Measurements from ENCODE around the gene PCP2. TPM values are rescaled to one million over a fixed set of nuclear protein-coding genes. Genes with fewer than 3 reads are reported as not detected.

Gene PCP2
- total and polyA plus RNA-seq, 2 of the 13 experiments (the other 11 are each of a cell fraction or from before 2014, with no cell fraction given): 0.62 TPM; not detected in 1

- FAIRE-seq (no peak), ATAC-seq (peak; percentile 18; the same call in 2 of the 3 replicates), DNase-seq (ENCODE audit: low spot score) (no peak)
- CTCF ChIA-PET (ENCODE audit: low intra/inter-chr PET ratio, low total read pairs): no interaction called here
- Histone ChIP-seq H3K9me3 (ENCODE audit: low read length) (no peaks in the 10 kb centered on the region), H3K27me3 (ENCODE audit: control insufficient read depth in 1 of 2, insufficient read depth in 2 of 2, low read length in 2 of 2) (peaks cover 0 to 25% of the 10 kb centered on the region in 2 experiments; a peak in 1 of 5 replicates), H3K4me1 (ENCODE audit: insufficient read depth, low read length) (no peaks in the 10 kb centered on the region), H3K9ac (ENCODE audit: insufficient read depth, low read depth, low read length) (no peak overlapping the region), H3K36me3 (replicated peaks in 1 of 2; ENCODE audit: control insufficient read depth in 1 of 2, insufficient read depth in 2 of 2, low read length in 2 of 2) (no peaks in the 10 kb centered on the region), H2AFZ (ENCODE audit: low read length) (no peak overlapping the region), H3K4me3 (replicated peaks in 1 of 3; ENCODE audit: insufficient read depth in 1 of 3, low read depth in 2 of 3, low read length in 3 of 3) (peak overlapping the region in 1 of 3 experiments; percentile 23; a peak in 1 of 6 replicates), H3K79me2 (ENCODE audit: insufficient read depth, low read length) (no peaks in the 10 kb centered on the region), H3K27ac (ENCODE audit: extremely low read length, insufficient read depth, low read length) (no peak overlapping the region), H4K20me1 (ENCODE audit: insufficient read depth, low read length) (no peaks in the 10 kb centered on the region), H3K4me2 (ENCODE audit: low read depth, low read length) (peak overlapping the region; percentile 57)
- POLR2A ChIA-PET: no interaction called here
- BruUV-seq (replicated peaks): no TSS peak
- in situ Hi-C loops (cut with HindIII; ENCODE audit: extremely low pct_ligation_motif_present, low pct_unique_long_range_greater_than_20kb) (no loop called here), intact Hi-C loops (cut with micrococcal nuclease; ENCODE audit: unreplicated experiment) (no loop called here)
- TF ChIP-seq MZF1 (CRISPR knock-in tag; IDR thresholded peaks at IDR 0.05; ENCODE audit: borderline replicate concordance): no peak
- peak; percentile 67 for TF ChIP-seq ZBTB14 (CRISPR knock-in tag; IDR thresholded peaks at IDR 0.05)
- TF ChIP-seq ZNF687 (CRISPR knock-in tag; IDR thresholded peaks at IDR 0.05): peak; percentile 38
- TF ChIP-seq NPAS2 (CRISPR knock-in tag; IDR thresholded peaks at IDR 0.05; ENCODE audit: borderline replicate concordance): no peak
- no peak for TF ChIP-seq ZNF749 (CRISPR knock-in tag; IDR thresholded peaks at IDR 0.05; ENCODE audit: borderline replicate concordance)
- no peak for TF ChIP-seq FOXO4 (CRISPR knock-in tag; conservative IDR thresholded peaks at IDR 0.05)
- TF ChIP-seq ZNF317 (CRISPR knock-in tag; IDR thresholded peaks at IDR 0.05): no peak
- no peak for TF ChIP-seq CREM (IDR thresholded peaks at IDR 0.05)
- no peak for TF ChIP-seq CREM (CRISPR knock-in tag; IDR thresholded peaks at IDR 0.05)
- 0 out of 2 replicates have a peak, but pooled peaks have one; percentile 23 for TF ChIP-seq MAX (IDR thresholded peaks at IDR 0.05)
- TF ChIP-seq NFRKB (IDR thresholded peaks at IDR 0.05): no peak
- 50% methylated on average over 4 of the region's 43 CpGs for WGBS (ENCODE audit: low lambda C conversion rate)
These were observed 36.7 kb upstream of the PCP2 start for GRCh38 chr19:7670150-7670783.
